Retinal pigment epithelial cell (primary cell): ENCODE data around the gene SYVN1.

Source experiments
- DNase-seq: peaks from one replicate; pipeline ENCODE4 v3.0.0-alpha.2; 2010; ENCODE audit warnings: low read depth
- H3K4me3 ChIP-seq: 2 replicates; pipeline ENCODE4 v1.5.1; 2011; ENCODE audit warnings: mild to moderate bottlenecking, low read length, control low read depth, moderate library complexity
- TF ChIP-seq, protein P1 (sequence below): conservative IDR thresholded peaks from 2 replicates; pipeline ENCODE4 v1.5.1; 2011; ENCODE audit warnings: low read depth, low read length, control low read depth, inconsistent platforms

Gene SYVN1

GRCh38 chr11:65108469-65109123 lies 25.7 kb downstream of the SYVN1 start:
- no peak overlapping the region for H3K4me3 ChIP-seq
- TF ChIP-seq, protein P1, sequence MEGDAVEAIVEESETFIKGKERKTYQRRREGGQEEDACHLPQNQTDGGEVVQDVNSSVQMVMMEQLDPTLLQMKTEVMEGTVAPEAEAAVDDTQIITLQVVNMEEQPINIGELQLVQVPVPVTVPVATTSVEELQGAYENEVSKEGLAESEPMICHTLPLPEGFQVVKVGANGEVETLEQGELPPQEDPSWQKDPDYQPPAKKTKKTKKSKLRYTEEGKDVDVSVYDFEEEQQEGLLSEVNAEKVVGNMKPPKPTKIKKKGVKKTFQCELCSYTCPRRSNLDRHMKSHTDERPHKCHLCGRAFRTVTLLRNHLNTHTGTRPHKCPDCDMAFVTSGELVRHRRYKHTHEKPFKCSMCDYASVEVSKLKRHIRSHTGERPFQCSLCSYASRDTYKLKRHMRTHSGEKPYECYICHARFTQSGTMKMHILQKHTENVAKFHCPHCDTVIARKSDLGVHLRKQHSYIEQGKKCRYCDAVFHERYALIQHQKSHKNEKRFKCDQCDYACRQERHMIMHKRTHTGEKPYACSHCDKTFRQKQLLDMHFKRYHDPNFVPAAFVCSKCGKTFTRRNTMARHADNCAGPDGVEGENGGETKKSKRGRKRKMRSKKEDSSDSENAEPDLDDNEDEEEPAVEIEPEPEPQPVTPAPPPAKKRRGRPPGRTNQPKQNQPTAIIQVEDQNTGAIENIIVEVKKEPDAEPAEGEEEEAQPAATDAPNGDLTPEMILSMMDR, result no peak
- DNase-seq, result no peak

DNA sequence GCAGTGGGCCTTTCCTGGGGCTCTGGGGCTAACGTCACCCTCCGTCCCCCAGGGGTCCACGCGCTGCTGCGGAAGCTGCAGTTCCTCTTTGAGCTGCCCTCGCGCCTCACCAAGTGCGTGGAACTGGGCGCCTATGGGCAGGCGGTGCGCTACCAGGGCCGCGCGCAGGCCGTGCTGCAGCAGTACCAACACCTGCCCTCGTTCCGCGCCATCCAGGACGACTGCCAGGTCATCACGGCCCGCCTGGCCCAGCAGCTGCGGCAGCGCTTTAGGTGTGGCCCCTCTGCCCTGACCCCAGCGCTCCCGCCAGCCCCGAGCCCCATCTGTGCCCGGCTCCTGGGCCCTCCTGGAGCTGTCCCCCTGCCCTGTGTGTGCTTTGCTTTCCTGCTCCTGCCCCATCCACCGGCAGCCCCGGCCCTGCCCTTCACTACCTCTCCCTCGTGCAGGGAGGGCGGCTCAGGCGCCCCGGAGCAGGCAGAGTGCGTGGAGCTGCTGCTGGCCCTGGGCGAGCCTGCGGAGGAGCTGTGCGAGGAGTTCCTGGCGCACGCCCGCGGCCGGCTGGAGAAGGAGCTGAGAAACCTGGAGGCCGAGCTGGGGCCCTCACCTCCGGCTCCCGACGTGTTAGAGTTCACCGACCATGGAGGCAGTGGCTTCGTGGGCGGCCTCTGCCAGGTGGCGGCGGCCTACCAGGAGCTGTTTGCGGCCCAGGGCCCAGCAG lies 26.4 kb downstream of the SYVN1 start:
- TF ChIP-seq, protein P1, result no peak
- no peak for DNase-seq
- H3K4me3 ChIP-seq, result no peak overlapping the region

DNA sequence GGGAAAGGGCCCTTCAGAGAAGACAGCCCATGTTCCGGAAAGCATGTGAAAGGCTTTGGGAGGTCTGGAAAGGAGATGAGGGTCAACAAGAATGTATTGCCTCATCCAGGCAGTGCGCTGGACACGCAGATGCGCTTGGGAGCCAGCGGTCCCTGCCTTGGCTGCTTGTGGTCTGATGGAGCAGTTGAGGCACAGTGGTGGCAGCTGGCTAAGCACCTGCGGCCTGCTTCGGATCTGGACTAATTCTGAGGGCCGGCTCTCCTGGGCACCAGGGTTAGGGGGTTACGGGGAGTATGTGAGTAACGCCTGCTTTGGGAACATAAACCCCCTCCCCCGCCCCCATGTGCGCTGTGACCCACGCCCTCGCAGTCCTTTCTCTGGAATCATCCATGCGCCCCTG lies 27.2 kb downstream of the SYVN1 start:
- DNase-seq, result no peak
- H3K4me3 ChIP-seq, result no peak overlapping the region
- TF ChIP-seq, protein P1, result no peak

GRCh38 chr11:65104628-65105027 lies 29.7 kb downstream of the SYVN1 start:
- no peak overlapping the region for H3K4me3 ChIP-seq
- no peak for DNase-seq
- TF ChIP-seq, protein P1, result no peak

DNA sequence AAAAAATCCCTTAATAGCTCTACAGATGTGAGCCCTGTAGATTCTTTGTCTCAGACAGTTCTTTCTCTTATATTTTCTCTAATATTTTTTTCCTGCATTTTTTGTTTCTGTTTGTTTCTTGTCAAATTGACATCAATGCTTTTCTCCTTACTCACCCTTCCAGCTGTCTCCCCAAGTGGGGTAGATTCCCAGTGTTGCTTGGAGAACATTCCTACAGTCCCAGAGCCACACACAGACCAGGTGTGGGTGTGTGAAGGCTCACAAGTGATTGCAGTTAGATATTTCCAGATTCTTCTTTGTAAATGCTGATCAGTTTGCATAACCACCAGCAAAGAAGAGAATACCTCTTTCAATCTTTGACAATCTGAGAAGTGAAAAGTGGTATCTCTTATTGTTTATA lies 30.8 kb downstream of the SYVN1 start:
- DNase-seq, result no peak
- TF ChIP-seq, protein P1, result no peak
- no peak overlapping the region for H3K4me3 ChIP-seq

DNA sequence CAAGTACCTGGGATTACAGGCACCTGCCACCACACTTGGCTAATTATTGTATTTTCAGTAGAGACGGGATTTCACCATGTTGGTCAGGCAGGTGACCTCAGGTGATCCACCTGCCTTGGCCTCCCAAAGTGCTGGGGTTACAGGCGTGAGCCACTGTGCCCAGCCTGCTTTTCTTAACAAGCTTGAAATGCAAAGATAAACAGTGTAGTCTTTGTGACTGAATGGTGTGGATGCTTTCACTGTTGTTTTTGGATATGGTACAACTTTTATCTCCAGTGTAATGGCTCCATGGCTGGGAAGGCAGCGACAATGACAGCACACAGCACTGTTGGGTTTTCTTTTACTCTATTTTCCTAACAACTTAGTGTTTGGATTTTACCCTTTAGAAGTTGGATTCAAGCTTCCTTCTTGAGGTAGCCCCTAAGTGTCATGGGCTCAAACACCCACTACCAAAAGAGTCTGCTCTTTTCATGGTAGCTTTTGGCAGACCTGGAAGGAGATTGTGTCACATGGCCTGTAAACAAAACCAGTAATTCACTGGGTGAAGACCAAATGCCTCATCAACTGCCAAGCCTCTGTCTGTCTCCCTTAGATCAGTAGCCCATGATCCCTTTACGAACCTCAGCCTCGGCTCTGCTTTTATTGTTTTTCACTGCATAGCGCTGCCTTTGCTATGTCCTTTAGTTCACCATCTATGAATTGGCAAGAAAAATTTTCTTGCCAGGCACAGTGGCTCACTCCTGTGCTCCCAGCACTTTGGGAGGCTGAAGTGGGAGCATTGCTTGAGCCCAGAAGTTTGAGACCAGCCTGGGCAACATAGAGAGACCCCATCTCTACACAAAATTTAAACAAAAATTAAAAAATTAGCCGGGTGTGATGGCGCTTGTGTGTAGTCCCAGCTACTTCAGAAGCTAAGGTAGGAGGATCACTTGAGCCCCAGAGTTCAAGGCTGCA lies 31.9 kb downstream of the SYVN1 start:
- H3K4me3 ChIP-seq, result no peak overlapping the region
- no peak for DNase-seq
- TF ChIP-seq, protein P1, result no peak
